ENCODE data around the gene SHISA5. TPM values are rescaled to one million over a fixed set of nuclear protein-coding genes. Genes with fewer than 3 reads are reported as not detected.

The SHISA5 gene
- total and polyA plus RNA-seq, 2 donors (not counting 1 experiment from before 2014, with no cell fraction given), result 147 to 183 TPM

- no peak for DNase-seq
- peaks cover 0 to 9% (median 3%) of the 10 kb centered on the region in 4 experiments for H3K27me3 ChIP-seq (replicated peaks in 1 of 4; ENCODE audit: control extremely low read depth in 1 of 4, control insufficient read depth in 3 of 4, insufficient read depth in 4 of 4, low read length in 3 of 4)
- H3K27me3 Mint-ChIP-seq, result peaks cover 16% of the 10 kb centered on the region
- peak within 1 kb of the TSS in 4 of 5 experiments; percentile 49 to 68 (median 58) for H3K4me3 ChIP-seq (ENCODE audit: control extremely low read depth in 1 of 5, extremely low read depth in 1 of 5, insufficient read depth in 1 of 5, low read depth in 2 of 5, low read length in 4 of 5)
- TF ChIP-seq CTCF (IDR thresholded peaks at IDR 0.05), result no peak
- TF ChIP-seq EZH2 (IDR thresholded peaks at IDR 0.05; ENCODE audit: borderline replicate concordance, insufficient read depth, low read depth, low read length, poor library complexity, severe bottlenecking), result no peak
- CTCF ChIA-PET, result interaction anchor here (1.0 to 13.4 kb wide), 3 partner anchors 9 to 28 kb away, joined by 3 to 330 read pairs (median 5); partner anchors contain the start of gene CCDC51
- H3K36me3 ChIP-seq (replicated peaks in 1 of 2; ENCODE audit: control extremely low read depth in 1 of 2, control insufficient read depth in 1 of 2, extremely low read depth in 1 of 2, insufficient read depth in 2 of 2, low read length in 1 of 2), result peaks cover 0 to 16% of the 10 kb centered on the region in 2 experiments
- H3K27ac Mint-ChIP-seq, result peak within 1 kb of the TSS; percentile 50
- intact Hi-C loops (cut with micrococcal nuclease), result no loop called here
- peaks cover 0 to 3% (median 0%) of the 10 kb centered on the region in 3 donors for H3K9me3 ChIP-seq (ENCODE audit: control extremely low read depth in 1 of 3, control insufficient read depth in 2 of 3, insufficient read depth in 1 of 3, low read length in 2 of 3)
- POLR2A ChIA-PET, result interaction anchor here (0.6 to 1.2 kb wide), 2 partner anchors 9 to 236 kb away, joined by 5 to 7 read pairs; partner anchors contain the start of genes CCDC51 and TMA7
- H4K20me1 ChIP-seq (ENCODE audit: control insufficient read depth, insufficient read depth, low read length, poor library complexity, severe bottlenecking), result no peaks in the 10 kb centered on the region
- H3K4me2 ChIP-seq (replicated peaks; ENCODE audit: low read depth, low read length, poor library complexity, severe bottlenecking), result peak within 1 kb of the TSS; percentile 97
- peak within 1 kb of the TSS; percentile 83 for H3K4me3 Mint-ChIP-seq
- H3K4me1 Mint-ChIP-seq, result peaks cover 12% of the 10 kb centered on the region
- H3K27ac ChIP-seq (ENCODE audit: low read length in 2 of 2), result no peak within 1 kb of the TSS
- H2AFZ ChIP-seq (ENCODE audit: insufficient read depth, low read depth, low read length, poor library complexity, severe bottlenecking), result peak within 1 kb of the TSS; percentile 67
- ATAC-seq (ENCODE audit: low read depth), result peak; percentile 13
- H3K4me1 ChIP-seq (ENCODE audit: control insufficient read depth in 2 of 2, insufficient read depth in 2 of 2, low read length in 2 of 2), result peaks cover 6 to 9% of the 10 kb centered on the region in 2 donors
- H3K9me3 Mint-ChIP-seq (ENCODE audit: insufficient read depth), result no peaks in the 10 kb centered on the region
- H3K79me2 ChIP-seq (ENCODE audit: control insufficient read depth, insufficient read depth, low read length), result peaks cover 3% of the 10 kb centered on the region
- WGBS (ENCODE audit: insufficient coverage), result 19% methylated on average over 15 of the region's 15 CpGs
- H3K9ac ChIP-seq (ENCODE audit: low read length), result peak within 1 kb of the TSS; percentile 68
Measured at GRCh38 chr3:48429960-48430707, 73.8 kb downstream of the SHISA5 start, which contains the start of gene PLXNB1. Gene PLXNB1 (minus strand): TSS chr3:48430086. CDS start chr3:48424611, 5,475 bp downstream.

Measured in B cell (primary cell).